ENCODE results near the gene OAS3. TPM values are rescaled to one million over a fixed set of nuclear protein-coding genes. Genes with fewer than 3 reads are reported as not detected.
"Not testable (repeated sequence)": the region's sequence is repeated elsewhere in the genome, so short reads cannot be mapped to it uniquely, and the experiment has no call there.

The OAS3 gene
- total and polyA plus RNA-seq, 5 experiments from 2014 or later, result 9.1 to 21.3 (median 16.8) TPM

GRCh38 chr12:112907415-112908157 is 30.7 kb upstream of the OAS3 start:
- DNase-seq (peak in 1 of 10 donors; percentile 8), ATAC-seq (peak in 1 of 2 donors; percentile 27)
- Mint-ChIP-seq H3K27me3 (no peaks in the 10 kb centered on the region), H3K4me1 (peaks cover 29 to 90% (median 66%) of the 10 kb centered on the region in 4 donors), H3K27ac (peak overlapping the region; percentile 91 to 99 (median 95)), H3K4me3 (peak overlapping the region; percentile 82 to 99 (median 94)), H3K9me3 (peaks cover 0 to 4% (median 0%) of the 10 kb centered on the region in 9 donors), H3K36me3 (peaks cover 4 to 27% (median 10%) of the 10 kb centered on the region in 3 donors)
- POLR2A ChIA-PET, result interaction anchor here (3.2 kb wide), 1 partner anchor 72 kb away, joined by 26 read pairs; the partner anchor contains the start of gene OAS2

GRCh38 chr12:112908548-112908947 is 29.7 kb upstream of the OAS3 start:
- peaks cover 7 to 14% (median 9%) of the 10 kb centered on the region in 9 donors for H3K9me3 Mint-ChIP-seq
- ATAC-seq (no peak), DNase-seq (no peak)
- peak overlapping the region; percentile 7 to 99 (median 92) for H3K27ac Mint-ChIP-seq
- H3K36me3 Mint-ChIP-seq, result peaks cover 14 to 37% (median 19%) of the 10 kb centered on the region in 3 donors
- POLR2A ChIA-PET, result interaction anchor here (0.6 to 3.2 kb wide), 2 partner anchors 25 to 71 kb away, joined by 3 to 26 read pairs; partner anchors contain the start of gene OAS2
- peak overlapping the region; percentile 56 to 99 (median 94) for H3K4me3 Mint-ChIP-seq
- H3K27me3 Mint-ChIP-seq, result no peaks in the 10 kb centered on the region
- peaks cover 29 to 91% (median 65%) of the 10 kb centered on the region in 4 donors for H3K4me1 Mint-ChIP-seq

GRCh38 chr12:112909693-112910092 is 28.6 kb upstream of the OAS3 start:
- Mint-ChIP-seq H3K9me3 (peaks cover 10 to 23% (median 14%) of the 10 kb centered on the region in 9 donors), H3K4me3 (peak overlapping the region in 3 of 10 donors; percentile 60 to 99 (median 99)), H3K36me3 (peaks cover 19 to 42% (median 25%) of the 10 kb centered on the region in 3 donors), H3K27me3 (no peaks in the 10 kb centered on the region), H3K27ac (peak overlapping the region in 4 of 10 donors; percentile 52 to 95 (median 78)), H3K4me1 (peaks cover 25 to 87% (median 62%) of the 10 kb centered on the region in 4 donors)
- POLR2A ChIA-PET, result no interaction called here
- ATAC-seq, result no peak
- no peak for DNase-seq

- H3K36me3 Mint-ChIP-seq, result peaks cover 21 to 66% (median 49%) of the 10 kb centered on the region in 3 donors
- peaks cover 10 to 31% (median 14%) of the 10 kb centered on the region in 9 donors for H3K9me3 Mint-ChIP-seq
- DNase-seq, result no peak
- H3K27me3 Mint-ChIP-seq, result no peaks in the 10 kb centered on the region
- H3K4me3 Mint-ChIP-seq, result peak overlapping the region in 1 of 10 donors; percentile 37
- POLR2A ChIA-PET, result no interaction called here
- peaks cover 15 to 71% (median 41%) of the 10 kb centered on the region in 4 donors for H3K4me1 Mint-ChIP-seq
- ATAC-seq, result no peak
- no peak overlapping the region for H3K27ac Mint-ChIP-seq
These were observed 25.1 kb upstream of the OAS3 start for GRCh38 chr12:112913038-112913688.

GRCh38 chr12:112913888-112914287 is 24.4 kb upstream of the OAS3 start:
- POLR2A ChIA-PET, H3K4me3 Mint-ChIP-seq: not testable (repeated sequence)

GRCh38 chr12:112916270-112916669 is 22.0 kb upstream of the OAS3 start:
- H3K4me1 Mint-ChIP-seq, result peaks cover 2 to 40% (median 11%) of the 10 kb centered on the region in 4 donors
- H3K36me3 Mint-ChIP-seq, result peaks cover 22 to 77% (median 65%) of the 10 kb centered on the region in 3 donors

More at GRCh38 chr12:112913888-112914287, 24.4 kb upstream of the OAS3 start:
- peaks cover 9 to 63% (median 34%) of the 10 kb centered on the region in 4 donors for H3K4me1 Mint-ChIP-seq
- H3K9me3 Mint-ChIP-seq, result peaks cover 10 to 31% (median 14%) of the 10 kb centered on the region in 9 donors
- peaks cover 22 to 73% (median 55%) of the 10 kb centered on the region in 3 donors for H3K36me3 Mint-ChIP-seq
- not testable (repeated sequence) for H3K27ac Mint-ChIP-seq, DNase-seq, H3K27me3 Mint-ChIP-seq, ATAC-seq

GRCh38 chr12:112919121-112919520 is 19.2 kb upstream of the OAS3 start:
- Mint-ChIP-seq H3K9me3 (peaks cover 0 to 14% (median 3%) of the 10 kb centered on the region in 9 donors), H3K36me3 (peaks cover 6 to 58% (median 52%) of the 10 kb centered on the region in 3 donors), H3K4me1 (peaks cover 0 to 16% (median 5%) of the 10 kb centered on the region in 4 donors), H3K4me3 (no peak overlapping the region), H3K27ac (no peak overlapping the region), H3K27me3 (no peaks in the 10 kb centered on the region)
- no peak for ATAC-seq
- DNase-seq, result no peak
- POLR2A ChIA-PET, result no interaction called here

More at GRCh38 chr12:112916270-112916669, 22.0 kb upstream of the OAS3 start:
- H3K9me3 Mint-ChIP-seq, result peaks cover 10 to 31% (median 14%) of the 10 kb centered on the region in 9 donors
- H3K27me3 Mint-ChIP-seq, result no peaks in the 10 kb centered on the region
- POLR2A ChIA-PET, result no interaction called here
- ATAC-seq (no peak), DNase-seq (no peak)
- H3K27ac Mint-ChIP-seq, result no peak overlapping the region
- H3K4me3 Mint-ChIP-seq, result no peak overlapping the region

GRCh38 chr12:112924986-112925385 is 13.3 kb upstream of the OAS3 start:
- no peak for ATAC-seq
- H3K27ac Mint-ChIP-seq, result peak overlapping the region in 2 of 10 donors; percentile 27 to 37
- H3K9me3 Mint-ChIP-seq, result peaks cover 0 to 6% (median 0%) of the 10 kb centered on the region in 9 donors
- H3K4me1 Mint-ChIP-seq, result peaks cover 0 to 6% (median 0%) of the 10 kb centered on the region in 4 donors
- H3K27me3 Mint-ChIP-seq, result no peaks in the 10 kb centered on the region
- DNase-seq, result no peak
- H3K4me3 Mint-ChIP-seq, result no peak overlapping the region
- POLR2A ChIA-PET, result no interaction called here
- H3K36me3 Mint-ChIP-seq, result peaks cover 6 to 35% (median 10%) of the 10 kb centered on the region in 3 donors

- H3K4me3 Mint-ChIP-seq, DNase-seq, ATAC-seq, H3K4me1 Mint-ChIP-seq, H3K9me3 Mint-ChIP-seq, POLR2A ChIA-PET, H3K27me3 Mint-ChIP-seq: not testable (repeated sequence)
- Mint-ChIP-seq H3K27ac (peak overlapping the region in 2 of 10 donors; percentile 29 to 49), H3K36me3 (peaks cover 0 to 29% (median 6%) of the 10 kb centered on the region in 3 donors)
These were observed 11.7 kb upstream of the OAS3 start for GRCh38 chr12:112926416-112927033.

- Mint-ChIP-seq H3K4me3 (no peak overlapping the region), H3K27ac (no peak overlapping the region), H3K9me3 (peaks cover 0 to 6% (median 0%) of the 10 kb centered on the region in 9 donors), H3K27me3 (no peaks in the 10 kb centered on the region), H3K36me3 (peaks cover 0 to 28% (median 6%) of the 10 kb centered on the region in 3 donors), H3K4me1 (peaks cover 0 to 6% (median 0%) of the 10 kb centered on the region in 4 donors)
- POLR2A ChIA-PET, result no interaction called here
- DNase-seq (no peak), ATAC-seq (no peak)
These were observed 10.8 kb upstream of the OAS3 start for GRCh38 chr12:112927475-112927874.

GRCh38 chr12:112927925-112928324 is 10.3 kb upstream of the OAS3 start:
- Mint-ChIP-seq H3K27me3 (no peaks in the 10 kb centered on the region), H3K36me3 (peaks cover 0 to 26% (median 6%) of the 10 kb centered on the region in 3 donors), H3K9me3 (peaks cover 0 to 6% (median 0%) of the 10 kb centered on the region in 9 donors), H3K4me3 (no peak overlapping the region), H3K27ac (no peak overlapping the region), H3K4me1 (peaks cover 0 to 6% (median 0%) of the 10 kb centered on the region in 4 donors)
- POLR2A ChIA-PET, result no interaction called here
- no peak for DNase-seq
- no peak for ATAC-seq

GRCh38 chr12:112928978-112929377 is 9.3 kb upstream of the OAS3 start:
- POLR2A ChIA-PET, result no interaction called here
- H3K4me3 Mint-ChIP-seq, result no peak overlapping the region
- peaks cover 0 to 6% (median 0%) of the 10 kb centered on the region in 9 donors for H3K9me3 Mint-ChIP-seq
- no peak for ATAC-seq
- H3K27ac Mint-ChIP-seq, result no peak overlapping the region
- peaks cover 0 to 6% (median 0%) of the 10 kb centered on the region in 4 donors for H3K4me1 Mint-ChIP-seq
- H3K36me3 Mint-ChIP-seq, result peaks cover 0 to 24% (median 6%) of the 10 kb centered on the region in 3 donors
- no peak for DNase-seq
- H3K27me3 Mint-ChIP-seq, result no peaks in the 10 kb centered on the region
